Endothelial cell of hepatic sinusoid (primary cell): Measurements from ENCODE around the gene RGS19.

Experiments used
- in situ Hi-C: cut with HindIII; loops from 2 replicates; pipeline ENCODE4 v1.10.0; 2017; ENCODE audit warnings: low sequenced_read_pairs

Gene RGS19

DNA sequence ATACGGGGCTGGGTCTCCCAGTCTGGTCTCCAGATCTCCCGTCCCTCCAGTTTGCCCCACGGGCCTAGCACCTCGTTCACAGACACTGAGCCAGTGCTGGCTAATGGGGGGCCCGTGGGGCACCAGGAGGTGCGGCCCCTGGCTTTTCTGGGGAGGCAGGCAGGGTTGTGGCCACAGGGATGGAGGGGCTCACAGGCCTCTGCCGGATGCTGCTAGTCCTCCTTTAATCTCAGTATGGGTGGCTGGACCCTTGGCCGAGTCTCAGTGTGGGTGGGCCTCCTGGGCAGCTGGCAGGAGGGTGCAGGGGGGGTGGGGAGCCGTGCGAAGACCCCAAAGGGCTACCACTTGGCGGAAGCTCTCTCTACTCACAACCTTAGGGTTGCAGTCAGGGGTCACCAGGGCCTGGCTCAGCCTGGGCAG, 28.3 kb downstream of the RGS19 start:
- in situ Hi-C loops: loop anchor here (5.0 to 10.0 kb wide), 2 partner anchors 61 to 176 kb away; no protein-coding TSS in a partner anchor

DNA sequence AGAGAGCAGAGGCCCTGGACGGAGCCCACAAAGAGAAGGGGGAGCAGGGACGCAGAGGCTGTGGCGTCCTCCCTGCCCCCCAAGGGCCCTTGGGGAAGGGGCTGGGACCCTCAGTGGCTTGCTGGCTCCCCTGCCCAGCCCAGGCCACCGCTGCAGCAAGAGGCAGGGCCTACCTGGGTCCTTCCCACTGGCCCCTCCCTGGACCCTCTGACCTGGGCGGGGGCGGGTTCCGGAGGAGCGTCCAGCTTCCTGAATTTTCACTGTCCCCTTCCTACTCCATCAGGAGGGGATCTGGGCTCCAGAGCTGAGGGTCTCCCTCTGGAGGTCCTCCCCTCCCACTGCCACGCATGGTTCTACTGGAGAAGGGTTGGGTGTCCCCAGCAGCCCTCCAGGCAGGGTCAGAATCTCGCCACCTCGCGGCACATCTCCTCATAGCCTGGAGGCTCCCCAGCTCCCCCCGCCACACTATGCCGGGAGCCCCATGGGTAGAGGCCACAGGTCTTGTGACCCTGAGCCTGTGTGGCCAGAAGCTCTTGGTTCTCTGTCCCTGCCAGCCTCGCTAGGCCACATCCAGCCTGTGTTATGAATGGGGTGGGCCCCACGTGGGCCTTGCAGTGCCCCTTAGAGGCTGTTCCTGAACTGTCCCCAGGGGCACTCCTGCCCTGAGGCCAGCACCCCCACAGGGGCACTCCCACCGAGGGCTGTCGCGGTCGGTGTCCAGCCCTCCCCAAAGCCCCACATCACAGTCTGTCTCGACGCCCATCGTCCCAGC, 28.9 kb downstream of the RGS19 start:
- in situ Hi-C loops: loop anchor here (5.0 to 10.0 kb wide), 2 partner anchors 62 to 176 kb away; no protein-coding TSS in a partner anchor

DNA sequence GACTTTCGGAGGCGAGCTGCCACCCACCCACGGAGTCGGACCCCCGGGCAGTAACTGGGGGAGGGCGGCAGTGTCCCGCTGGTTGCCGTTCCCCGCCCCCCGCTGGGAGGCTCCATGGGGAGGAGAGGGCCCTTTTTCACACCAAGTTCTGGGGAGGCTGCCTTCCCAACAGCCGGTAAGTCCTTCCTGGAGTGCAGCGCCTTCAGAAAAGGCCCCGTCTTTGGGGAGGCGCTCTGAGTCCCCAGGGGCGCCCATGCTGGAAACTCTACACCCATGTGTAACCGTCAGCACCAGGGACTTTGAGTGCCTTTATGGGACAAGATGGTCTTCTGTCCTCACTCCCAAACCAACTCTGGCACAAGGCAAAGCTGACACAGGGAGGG, 29.4 kb downstream of the RGS19 start:
- in situ Hi-C loops: loop anchor here (5.0 to 10.0 kb wide), 2 partner anchors 62 to 175 kb away; no protein-coding TSS in a partner anchor

DNA sequence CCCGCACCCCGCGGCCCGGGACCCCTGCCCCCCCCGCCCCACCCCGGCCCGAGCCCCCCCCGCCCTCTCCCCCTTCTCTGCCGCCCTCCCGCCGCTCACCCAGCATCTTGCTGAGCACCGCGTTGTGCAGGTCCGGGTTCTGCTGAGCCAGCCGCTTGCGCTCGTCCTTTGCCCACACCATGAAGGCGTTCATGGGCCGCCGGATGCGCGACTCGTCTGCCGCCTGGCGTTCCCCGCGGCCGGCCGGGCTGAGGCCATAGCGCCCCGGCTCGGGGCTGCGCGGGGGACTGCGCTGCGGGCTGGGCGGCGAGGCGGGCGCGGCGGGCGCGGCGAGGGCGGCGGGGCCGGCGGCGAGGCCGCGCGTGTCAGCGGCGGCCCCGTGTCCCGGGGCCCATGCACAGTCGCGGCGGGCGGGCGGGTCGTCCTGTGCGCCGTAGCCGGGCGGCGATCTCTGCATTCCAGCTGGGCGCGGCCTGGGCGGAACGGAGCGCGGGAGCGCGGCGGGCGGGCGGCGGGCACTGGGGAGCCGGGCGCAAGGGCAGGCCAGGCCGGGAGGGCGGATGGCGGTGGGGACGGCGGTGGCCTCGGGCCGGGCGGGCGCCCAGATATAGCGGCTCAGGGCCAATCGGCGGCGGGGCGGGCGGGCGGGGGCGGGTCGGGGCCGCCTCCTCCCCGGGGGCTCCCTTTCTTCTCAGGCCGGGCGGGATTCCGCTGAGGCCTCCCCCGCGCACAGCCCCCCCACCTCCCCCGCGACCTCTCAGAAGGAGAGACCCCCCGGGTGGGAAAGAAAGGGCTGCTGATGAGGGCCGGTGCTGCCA, 30.0 kb downstream of the RGS19 start, which contains the start of gene SOX18:
SOX18 (minus strand) TSS at position 580 of the 818 bp plus-strand sequence; CDS start at position 457, 123 bp downstream.
- in situ Hi-C loops: no loop called here

DNA sequence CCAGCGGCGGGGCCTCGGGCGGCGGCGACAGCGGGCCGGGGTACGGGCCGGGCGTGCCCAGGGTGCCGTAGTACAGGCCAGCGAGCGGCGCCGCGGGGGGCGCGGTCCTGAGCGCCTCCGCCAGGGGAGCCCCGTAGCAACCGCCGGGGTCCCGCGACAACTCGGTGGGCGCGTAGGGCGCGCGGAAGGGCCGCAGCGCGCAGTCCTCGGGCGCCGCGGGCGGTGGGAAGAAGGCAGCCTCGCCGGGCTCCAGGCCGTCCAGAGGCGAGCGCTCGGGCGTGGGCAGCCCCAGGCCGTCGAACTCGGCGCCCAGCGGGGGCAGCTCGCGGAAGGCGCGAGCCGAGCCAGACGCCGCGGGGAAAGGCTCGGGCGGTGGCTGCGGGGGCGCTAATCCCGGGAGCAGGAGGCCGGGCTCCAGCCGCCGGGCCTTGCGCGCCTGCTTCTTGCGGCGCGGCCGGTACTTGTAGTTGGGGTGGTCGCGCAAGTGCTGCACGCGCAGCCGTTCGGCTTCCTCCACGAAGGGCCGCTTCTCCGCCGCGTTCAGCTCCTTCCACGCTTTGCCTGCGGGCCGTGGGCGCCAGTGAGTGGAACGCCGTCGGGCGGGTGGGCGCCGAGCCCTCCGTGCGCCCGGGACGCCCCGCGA, 30.8 kb downstream of the RGS19 start:
- in situ Hi-C loops: no loop called here

DNA sequence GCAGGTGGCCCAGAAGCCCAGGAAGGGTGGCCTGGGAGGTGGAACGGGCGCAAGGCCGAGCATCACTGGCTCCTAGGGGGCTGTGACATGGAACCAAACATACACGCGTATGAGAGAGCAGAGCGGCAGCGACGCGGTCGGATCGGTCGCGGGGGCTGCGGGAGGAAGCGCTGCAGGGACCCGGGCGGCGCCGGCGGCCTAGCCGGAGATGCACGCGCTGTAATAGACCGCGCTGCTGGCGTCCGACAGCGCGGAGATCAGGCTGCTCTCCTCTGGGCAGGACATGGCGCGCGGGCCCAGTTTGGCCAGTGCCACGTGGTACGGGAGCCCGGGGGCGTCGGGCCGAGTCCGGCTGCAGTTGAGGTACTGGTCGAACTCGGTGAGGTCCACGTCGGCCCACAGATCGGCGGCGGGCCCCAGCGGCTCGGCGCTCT, 31.3 kb downstream of the RGS19 start:
- in situ Hi-C loops: no loop called here

DNA sequence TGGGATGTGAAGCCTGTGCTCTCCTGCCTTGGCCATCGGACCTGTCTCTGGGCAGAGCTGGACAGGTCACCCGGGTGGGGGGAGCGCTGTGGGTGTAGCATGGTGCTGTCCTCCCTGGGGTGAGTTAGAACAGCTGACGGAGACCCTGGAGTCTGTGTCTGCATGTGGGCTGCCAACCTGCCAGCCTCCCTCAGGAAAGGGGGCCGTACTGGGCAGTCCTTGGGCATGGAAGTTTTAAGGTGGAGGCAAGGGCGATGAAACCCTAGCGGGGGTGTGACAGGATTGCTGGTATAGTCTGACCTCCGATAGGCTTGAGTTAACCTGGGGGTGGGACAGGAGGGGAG, 32.3 kb downstream of the RGS19 start:
- in situ Hi-C loops: no loop called here

DNA sequence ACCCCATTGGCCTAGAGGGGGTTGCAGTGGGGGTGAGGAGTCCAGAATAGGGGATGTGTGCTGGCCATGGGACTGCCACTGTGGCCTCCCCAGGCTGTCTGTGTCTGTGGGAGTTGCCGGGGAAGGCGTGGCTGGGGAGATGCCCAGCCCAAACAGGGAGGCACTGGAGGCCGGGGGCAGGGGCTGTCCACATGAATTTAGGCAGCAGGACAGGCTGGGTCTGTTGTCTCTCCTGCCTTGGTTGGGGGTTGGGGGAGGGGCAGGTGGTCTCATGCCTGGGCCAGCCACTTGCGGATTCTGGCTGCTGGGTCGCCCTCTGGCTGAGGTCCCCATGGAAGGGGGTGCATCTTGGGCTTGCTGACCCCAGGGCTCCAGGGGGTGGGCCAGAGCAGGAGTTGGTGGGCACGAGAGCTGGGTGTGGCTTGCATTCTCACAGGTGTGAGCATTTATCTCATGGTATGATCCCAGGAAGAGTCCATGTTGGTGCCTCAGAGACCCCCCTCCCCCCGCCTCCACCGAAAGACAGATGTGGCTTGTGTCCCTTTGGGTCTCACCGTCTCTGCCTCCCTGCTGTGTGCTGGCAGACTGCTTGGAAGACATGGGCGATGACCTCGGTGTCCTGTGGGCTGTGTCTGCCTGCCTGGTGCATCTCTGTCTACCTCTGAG, 33.8 kb downstream of the RGS19 start:
- in situ Hi-C loops: no loop called here

DNA sequence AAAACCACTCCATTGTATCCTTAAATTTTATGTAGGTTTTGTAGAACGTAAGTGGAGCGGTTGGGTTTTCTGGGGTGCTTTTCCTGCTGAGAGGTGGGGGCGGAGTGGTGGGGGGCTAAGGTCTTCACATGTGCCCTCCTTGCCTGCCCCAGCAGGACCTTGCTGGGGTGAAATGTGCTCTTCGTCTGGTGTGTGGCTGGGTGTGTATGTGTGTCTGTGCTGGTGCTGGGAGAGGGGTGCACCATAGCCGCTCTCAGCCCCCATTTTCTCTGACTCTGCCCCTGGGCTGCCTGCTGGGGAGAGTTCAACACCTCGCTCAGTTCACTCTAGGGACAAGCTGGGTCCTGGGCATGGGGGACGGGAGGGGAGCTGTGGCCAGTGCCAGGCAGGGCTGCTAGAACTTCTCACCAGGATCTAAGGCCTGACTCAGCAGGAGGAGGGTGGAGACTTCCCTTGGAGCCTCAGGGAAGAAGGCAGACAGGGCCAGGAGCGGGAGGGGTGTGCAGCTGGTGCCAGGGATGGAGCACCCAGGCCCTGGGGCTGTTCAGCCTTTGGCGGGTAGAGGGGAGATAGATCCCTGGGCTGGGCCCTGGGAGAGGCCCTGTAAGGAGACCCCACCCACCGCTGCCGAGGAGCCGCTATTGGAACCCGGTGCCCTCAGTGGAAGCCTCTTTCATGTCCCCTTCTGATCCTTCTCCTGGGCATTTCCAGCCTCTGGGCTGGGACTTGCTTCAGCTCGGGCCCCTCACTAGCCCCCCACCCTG, 34.7 kb downstream of the RGS19 start:
- in situ Hi-C loops: no loop called here

DNA sequence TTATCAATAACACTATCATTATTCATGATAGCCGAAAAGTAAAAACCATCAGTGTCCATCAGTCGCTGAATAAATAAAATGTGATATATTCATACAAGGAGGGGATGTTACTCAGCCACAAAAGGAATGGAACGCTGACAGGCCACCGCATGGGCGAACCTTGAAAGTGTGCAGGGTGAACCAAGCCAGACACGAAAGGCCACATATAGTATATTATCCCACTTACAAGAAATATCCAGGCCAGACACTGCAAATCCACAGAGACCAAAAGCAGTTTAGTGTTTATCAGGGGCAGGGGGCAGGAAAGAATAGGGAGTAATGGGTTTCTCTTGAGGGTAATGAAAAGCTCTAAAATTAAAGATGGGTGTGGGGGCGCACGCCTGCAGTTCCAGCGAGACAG, 35.5 kb downstream of the RGS19 start:
- in situ Hi-C loops: no loop called here

DNA sequence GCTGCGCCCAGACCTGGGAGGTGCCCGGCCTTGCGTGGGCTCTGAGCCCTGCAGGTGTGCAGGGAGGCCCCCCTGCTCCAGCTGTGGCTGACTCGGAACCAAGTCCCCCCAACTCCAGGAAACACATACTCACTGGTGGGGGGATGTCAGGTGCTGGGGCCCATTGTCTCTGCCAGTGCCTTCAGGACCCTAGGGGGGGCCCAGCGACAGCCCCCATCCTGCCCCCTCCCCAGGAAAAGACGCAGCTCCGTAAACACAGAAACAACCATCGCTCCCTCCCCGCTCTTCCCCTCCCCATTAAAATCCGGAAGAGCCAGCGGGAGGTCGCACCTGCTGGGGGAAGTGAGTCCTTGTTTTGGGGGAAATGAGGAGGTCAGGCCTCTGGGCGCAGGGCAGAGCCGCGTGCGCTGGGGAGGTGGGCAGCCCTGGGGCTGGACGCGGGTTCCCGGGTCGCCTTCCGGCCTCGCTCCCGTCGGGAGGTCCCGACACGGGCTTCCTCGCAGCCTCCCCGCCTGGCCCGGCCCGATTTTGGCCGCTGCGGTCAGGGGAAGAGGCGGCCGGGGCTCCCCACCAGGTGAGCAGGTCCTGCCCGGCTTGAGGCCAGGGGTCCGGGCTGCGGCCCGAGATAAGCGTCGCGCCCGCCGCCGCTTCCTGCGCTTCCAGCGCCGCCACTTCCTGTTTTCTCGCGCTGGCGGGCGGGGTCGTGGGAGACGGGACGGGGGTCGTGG, 37.1 kb downstream of the RGS19 start:
- in situ Hi-C loops: no loop called here

DNA sequence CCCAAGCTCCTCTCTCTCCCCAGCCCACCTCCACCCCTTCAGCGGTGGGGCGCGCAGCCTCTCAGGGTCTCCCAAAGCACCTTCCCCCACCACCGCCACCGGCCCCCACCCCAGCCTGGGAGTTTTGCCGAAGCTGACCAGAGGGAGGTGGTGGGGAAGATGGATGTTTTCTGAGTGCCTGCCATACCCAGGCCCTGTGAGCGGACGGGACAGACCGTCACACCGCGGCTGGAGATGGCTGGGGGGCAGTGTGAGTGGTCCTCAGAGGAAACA, 37.6 kb downstream of the RGS19 start:
- in situ Hi-C loops: no loop called here

DNA sequence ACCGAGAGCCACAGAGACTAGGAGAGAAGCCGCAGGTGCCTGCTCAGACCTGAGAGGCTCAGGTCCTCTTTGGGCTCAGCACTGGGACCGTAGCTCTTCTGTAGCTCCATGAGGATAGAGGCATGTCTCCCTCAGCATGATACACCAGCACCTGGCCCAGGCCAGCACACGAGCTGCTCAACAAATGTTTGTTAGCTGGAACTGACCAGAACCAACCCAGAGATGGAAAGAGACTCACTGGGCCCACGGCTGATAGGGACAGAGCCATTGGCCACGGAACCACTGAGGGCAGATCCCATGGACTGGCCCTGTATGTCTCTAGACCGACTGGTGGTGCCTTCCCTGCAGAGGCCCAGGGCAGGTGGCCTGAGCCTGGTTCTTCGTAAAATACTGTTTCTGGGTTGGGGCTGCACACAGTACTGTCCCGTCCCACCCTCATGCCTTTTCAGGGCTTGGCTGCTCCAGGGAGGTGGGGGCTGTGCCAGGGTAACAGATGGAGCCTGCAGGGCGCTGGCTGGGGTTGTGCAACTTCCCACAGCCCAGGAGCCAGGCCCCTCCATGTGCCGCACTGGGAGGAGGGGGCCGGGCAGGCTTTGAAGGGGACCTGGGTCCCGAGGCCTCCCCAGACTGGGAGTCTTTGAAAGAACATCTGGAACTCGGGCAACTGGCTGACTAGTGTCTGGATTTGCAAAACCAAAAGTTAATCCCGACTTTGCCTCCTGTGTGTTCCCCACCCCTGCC, 38.1 kb downstream of the RGS19 start:
- in situ Hi-C loops: no loop called here

DNA sequence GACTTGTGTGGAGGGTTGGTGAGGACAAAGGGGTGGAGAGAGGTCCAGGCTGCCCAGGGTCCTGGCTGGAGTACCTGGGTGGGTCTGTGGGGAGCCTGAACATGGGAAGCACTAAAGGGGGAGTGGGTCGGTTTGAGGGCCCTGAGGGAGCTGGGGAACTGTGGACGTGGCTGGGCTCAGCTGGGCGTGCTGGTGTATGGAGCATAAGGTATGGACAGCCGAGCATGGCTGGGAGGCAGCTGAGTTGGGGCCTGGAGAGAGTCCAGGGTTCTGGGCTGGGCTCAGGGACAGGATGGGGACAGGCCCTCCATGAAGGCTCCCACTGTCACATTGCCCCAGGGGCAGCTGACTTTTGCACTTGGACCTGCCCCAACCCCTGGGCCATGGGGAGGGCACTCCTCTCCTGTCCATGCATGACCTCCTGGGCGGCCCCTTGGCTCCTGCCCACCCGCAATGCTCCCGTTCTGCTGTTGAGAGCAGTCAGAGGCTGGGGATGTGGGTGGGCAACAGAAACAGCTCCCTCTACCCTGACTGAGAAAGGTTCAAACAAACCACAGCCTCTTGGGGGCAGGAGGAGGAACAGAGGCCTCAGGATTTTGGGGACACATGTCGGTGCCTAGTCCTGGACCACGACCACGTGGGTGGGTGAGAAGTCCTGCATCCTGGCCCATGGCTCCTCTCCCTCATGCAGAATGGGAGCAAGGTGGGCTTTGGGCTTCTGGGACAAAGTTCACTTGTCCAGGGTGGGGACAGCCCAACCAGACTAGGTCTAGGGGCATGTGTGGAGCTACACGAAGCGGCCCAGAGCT, 38.9 kb downstream of the RGS19 start:
- in situ Hi-C loops: no loop called here

DNA sequence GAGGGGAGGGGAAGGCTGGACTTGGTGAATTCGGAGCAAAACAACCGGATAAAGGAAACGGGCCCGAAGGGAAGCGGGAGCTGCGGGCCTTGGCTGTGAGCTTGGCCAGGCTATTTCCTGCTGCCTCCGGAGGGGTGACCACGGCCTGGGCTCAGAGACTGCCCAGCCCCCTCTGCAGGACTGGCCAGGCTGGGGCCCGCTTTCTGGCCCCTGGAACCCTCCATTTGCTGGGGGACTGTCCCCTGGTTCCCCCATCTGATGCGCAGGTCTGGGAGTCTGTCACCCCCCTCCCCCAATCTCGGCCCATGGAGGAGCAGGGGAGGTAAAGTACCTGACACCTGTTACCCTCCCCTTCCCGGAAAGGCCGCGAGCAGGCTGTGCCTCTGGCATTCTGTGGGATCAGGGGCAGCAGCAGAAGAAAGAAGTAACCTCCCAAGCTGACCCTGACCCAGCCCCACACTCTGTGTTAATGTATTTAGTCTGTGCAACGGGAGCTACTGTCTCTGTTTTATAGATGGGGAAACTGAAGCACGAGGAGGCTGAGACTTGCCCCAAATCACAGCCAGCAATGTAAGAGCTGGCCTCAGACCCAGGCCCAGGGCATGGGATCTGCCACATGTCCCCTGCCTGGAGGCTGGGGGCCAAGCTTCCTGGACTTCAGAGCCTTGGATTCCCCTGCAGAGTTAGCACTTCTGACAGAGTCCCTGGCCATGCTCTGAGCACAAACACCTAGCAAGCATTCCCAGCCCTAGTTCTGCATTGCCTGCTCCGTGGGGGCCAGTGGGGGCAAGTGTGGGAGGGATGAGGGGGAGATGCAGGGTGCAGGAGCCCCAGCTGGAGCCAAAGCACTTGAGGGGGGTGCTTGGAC, 39.8 kb downstream of the RGS19 start:
- in situ Hi-C loops: no loop called here

DNA sequence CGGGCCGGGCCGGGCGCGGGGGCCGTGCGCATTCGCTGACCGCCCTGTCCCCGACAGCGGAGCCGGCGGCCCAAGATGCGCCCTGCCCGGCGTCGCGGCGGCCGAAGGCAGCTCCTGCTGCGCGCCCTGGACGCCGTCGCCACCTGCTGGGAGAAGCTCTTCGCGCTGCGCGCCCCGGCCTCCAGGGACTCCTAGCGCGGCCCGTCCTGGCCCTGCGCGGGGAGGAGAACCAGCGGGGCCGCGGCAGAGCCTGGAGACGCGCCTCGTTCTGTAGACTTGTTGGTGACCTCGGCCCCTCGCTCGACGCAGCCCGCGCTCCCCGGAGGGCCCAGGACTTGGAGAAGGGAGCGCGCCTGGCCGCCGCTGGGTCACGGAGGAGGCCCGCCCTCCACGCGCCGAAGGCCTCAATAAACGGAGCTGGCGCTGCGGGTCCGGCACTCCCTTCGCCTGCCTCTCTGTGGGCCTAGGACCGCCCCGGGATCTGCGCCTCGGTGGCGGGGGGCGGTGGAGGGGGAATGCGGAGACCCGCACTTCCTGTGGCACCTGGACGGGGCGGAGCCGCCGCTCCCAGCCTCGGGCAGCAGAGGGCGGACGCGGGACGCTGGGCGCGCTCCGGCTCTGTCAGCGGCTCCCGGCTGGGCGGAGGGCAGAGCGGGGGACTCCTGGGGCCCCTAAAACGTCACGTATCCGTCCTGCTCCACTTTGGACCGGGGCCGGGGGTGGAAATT, 40.6 kb downstream of the RGS19 start:
- in situ Hi-C loops: no loop called here

DNA sequence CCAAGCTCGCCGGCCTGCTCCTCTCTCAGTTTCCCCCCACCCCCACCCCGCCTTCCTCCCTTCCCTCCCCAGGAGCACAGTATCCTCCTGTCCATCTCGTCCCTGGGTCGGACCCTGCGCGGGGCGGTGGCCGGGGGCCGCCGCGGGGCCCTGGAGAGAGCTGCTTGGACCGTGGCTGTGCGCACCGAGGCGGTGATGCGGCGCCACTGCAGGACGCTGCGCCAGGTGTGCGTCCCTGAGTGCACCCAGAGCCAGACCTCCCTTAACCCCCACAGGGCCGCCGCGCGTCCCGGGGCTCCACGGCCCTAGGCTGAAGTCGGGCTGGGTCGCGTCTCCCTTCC, 41.1 kb downstream of the RGS19 start:
- in situ Hi-C loops: no loop called here
